Stimulated activated CD8-positive, alpha-beta memory T cell treated with anti-CD3 and anti-CD28 coated beads, Interleukin-2, amount 100 ng/mL, for 1 hour (primary cell): Measurements from ENCODE around the gene IDH3B.

Experiments used
- DNase-seq, 2 donors: peaks; one replicate each; pipeline ENCODE4 v3.0.0-alpha.2; 2020; ENCODE audit warnings: low read depth in 2 of 2

Gene IDH3B

DNA sequence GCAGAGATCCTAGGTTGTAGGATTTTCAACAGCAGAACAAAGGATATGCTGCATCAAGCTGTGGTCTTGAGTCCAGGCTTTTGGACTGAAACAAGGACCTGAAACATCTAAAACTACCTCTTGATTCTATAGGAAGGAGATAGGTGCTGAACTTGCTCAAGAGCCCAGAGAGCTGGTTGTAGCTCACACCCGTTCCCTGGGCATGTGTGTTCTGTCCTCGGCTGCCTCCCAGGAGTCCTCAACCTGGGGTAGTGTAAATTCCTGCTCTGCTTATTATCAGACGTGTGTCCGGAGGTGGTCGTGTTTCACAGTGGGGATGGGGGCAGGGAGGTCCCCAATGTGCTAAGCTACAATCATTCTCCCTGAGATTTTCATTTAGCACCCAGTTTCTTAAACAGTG lies 6.8 kb downstream of the IDH3B start:
- no peak for DNase-seq

DNA sequence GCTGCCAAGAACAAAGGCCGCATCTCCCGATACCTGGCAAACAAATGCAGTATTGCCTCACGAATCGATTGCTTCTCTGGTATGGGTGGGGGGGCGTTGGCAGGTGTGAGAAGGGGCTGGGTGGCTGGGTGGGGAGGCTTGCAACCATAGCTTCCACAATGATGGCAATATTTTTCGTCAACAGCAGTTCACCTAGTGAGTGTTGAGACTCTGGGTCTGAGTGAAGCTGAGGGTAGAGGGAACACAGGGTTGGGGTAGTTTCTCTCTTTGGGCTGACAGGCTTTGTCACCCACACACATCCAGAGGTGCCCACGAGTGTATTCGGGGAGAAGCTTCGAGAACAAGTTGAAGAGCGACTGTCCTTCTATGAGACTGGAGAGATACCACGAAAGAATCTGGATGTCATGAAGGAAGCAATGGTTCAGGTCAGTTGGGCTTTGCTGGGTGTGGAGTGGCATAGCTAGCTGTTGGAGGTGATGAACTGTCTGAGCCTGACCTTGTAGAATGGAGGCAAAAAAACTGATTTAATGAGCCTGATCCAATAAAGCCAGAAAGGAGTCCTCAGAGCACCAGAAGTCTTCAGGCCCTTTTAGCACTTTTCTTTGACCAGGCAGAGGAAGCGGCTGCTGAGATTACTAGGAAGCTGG lies 7.4 kb downstream of the IDH3B start:
- DNase-seq, result no peak

DNA sequence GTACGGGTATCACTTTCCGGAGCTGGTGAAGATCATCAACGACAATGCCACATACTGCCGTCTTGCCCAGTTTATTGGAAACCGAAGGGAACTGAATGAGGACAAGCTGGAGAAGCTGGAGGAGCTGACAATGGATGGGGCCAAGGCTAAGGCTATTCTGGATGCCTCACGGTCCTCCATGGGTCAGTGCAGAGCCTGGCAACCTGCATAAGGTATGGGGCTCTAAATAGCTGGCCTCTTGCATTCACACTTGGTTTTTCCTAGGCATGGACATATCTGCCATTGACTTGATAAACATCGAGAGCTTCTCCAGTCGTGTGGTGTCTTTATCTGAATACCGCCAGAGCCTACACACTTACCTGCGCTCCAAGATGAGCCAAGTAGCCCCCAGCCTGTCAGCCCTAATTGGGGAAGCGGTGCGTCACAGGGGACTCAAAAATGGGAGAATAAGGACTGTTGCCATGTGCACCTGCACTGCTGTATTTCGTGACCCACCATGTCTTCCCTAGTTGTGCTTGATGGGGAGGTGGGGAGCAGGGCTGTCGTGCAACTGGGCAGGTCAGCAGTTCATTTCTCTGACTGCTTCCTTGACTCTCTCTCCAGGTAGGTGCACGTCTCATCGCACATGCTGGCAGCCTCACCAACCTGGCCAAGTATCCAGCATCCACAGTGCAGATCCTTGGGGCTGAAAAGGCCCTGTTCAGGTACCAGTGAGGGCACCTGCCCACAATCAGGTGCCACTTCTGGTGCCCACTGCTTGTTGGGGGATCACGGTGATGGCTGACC lies 8.5 kb downstream of the IDH3B start:
- no peak for DNase-seq

DNA sequence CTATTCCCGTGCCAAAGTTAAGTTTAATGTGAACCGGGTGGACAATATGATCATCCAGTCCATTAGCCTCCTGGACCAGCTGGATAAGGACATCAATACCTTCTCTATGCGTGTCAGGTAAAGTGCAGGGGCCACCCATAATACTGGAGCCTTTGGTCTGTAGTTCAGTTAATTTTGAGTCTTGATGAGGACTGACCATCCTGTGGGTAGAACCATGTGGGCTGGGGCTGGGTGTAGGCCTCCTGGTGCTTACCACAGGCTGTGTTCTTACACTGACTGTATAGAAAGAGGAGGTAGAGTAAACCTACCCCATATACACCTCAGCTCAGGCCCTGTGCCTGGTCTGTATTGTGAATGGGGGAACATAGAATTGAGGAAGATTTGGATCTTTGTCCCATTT lies 9.2 kb downstream of the IDH3B start:
- DNase-seq, result no peak

DNA sequence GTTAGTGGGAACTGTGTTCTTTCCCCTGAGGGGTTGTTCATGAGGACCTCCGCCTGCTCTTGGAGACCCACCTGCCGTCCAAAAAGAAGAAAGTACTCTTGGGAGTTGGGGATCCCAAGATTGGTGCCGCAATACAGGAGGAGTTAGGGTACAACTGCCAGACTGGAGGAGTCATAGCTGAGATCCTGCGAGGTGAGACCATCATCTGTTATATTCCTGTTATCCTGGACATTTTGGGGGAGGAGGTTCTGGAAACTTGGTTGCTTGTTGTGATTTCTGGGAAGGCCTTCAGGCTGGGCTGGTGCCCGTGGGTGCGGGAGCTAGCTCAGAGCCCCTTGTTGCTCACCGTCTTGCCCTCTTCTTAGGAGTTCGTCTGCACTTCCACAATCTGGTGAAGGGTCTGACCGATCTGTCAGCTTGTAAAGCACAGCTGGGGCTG lies 9.6 kb downstream of the IDH3B start:
- no peak for DNase-seq

DNA sequence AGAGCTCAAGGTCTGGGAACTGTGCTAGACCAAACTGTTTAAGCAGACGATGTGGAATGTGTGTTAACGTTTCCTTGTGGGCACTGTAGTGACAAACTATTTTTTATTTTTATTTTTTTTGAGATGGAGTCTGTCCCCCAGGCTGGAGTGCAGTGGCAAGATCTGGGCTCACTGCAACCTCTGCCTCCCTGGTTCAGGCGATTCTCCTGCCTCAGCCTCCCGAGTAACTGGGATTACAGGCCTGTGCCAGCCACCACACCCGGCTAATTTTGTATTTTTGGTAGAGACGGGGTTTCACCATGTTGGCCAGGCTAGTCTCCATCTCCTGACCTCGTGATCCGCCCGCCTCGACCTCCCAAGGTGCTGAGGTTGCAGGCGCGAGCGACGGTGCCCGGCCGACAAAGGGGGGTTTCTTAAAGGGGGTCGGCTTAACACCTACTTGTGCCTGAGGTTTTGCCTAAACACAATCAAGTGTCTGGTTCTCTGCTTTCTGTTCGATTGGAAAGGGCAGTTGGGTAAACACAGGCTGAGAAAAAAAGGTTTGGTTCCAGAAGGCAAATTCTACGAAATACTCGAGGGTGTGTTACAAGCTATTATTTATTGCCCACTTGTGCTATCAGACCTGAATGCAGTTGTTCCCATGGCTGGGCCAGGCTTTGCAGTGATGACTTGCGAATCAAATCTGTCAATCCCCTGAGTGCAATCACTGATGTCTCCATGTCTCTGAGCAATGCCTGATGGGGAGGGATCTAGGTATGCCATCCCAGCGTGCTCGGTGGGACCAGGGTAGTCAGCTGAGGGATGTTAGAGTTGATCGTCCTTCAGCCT lies 10.2 kb downstream of the IDH3B start:
- no peak for DNase-seq

DNA sequence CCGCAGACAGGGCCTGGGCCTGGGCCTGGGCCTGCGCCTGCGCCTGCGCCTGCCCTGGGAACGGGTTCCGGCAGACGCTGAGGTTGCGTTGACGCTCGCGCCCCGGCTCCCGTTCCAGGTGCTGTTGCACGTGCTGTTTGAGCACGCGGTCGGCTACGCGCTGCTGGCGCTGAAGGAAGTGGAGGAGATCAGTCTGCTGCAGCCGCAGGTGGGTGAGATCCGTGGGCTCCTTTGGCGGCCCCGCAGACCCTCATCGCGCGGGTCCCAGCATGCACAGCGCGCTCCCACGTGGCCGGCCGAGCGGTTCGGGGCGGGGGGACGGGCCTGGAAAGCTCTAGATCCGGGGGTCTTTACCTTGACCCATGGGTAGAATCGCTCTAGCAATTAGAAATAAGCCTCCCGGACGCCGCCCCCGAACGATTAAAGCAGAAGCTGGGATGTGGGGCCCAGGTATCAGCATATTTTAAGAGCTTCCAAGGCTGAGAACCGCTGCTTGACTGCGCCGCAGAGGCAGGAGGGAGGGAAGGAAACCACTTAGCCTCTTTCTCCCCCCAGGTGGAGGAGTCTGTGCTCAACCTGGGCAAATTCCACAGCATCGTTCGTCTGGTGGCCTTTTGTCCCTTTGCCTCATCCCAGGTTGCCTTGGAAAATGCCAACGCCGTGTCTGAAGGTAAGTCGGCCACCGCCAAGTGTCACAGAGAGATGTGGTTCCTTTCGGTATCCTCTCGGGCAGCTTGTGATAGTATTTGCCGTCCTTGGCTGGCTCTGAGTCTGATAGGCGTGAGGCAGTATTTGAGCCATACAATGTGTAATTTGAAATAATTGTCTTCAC lies 11.1 kb downstream of the IDH3B start:
- DNase-seq, result no peak

DNA sequence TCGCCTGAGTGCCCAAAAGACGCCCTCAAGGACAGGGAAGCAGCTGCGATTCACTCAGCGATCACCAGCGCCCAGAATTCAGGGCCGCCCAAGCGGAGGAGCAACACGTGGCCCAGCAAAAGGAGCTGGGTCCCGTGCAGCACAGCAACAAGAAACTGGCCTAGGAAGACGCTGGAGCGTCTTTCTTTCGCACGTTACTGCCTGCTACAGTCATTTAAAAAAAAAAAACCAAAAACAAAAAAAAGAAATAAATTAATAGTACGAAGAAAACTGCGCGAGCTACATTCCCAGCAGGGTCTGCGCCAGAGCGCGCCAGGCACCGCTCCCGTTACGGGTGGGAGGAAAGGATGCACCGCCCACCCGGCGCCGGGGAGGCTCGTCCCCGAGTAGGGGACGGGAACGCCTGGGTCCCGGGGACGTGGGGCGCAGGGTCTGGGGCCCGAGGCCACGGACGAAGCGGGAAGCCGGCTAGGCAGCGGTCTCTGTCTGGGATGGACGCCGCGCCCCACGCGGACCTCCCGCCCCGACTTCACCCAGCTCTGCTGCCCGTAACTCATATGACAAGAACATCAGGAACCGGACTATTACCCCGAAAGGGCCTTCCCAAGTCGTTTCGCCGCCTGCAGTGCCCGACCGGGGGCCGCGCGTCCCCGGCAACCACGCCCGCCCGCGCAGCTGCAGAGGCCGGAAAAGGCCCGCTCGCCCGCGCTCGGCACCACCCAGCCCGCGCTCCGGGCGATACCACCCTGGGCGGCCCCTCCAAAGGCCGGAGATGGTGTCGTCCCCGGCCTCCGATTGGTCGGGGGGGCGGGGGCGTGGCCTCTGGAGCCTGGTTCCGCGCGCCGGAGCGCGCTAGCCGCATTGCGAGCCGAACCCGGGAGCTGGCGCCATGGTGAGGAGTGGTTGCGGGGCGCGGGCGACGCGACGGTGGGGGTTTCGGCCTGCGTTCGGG lies 12.0 kb downstream of the IDH3B start, which contains the start of gene NOP56:
Gene NOP56, plus strand, starts transcription at position 861 of the 952 bp plus-strand sequence. Its CDS starts 29 bp downstream, at position 890.
- peak; percentile 87 to 89 for DNase-seq

DNA sequence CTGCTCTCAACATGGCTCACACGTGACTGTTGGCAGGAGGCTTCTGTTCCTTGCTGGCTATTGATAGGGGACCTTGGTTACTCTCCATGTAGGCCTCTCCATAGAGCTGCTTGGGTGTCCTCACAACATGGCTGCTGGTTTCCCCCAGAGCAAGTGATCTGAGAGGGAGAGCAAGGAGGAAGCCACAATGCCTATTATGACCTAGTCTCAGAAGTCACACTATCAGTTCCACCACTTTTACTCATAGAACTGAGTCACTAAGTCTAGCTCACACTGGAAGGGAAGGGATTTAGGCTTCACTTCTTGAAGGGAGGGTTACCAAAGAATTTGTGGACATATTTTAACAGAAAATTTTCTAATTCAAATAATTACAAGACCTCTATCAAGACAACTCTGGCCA lies 20.3 kb downstream of the IDH3B start:
- no peak for DNase-seq

DNA sequence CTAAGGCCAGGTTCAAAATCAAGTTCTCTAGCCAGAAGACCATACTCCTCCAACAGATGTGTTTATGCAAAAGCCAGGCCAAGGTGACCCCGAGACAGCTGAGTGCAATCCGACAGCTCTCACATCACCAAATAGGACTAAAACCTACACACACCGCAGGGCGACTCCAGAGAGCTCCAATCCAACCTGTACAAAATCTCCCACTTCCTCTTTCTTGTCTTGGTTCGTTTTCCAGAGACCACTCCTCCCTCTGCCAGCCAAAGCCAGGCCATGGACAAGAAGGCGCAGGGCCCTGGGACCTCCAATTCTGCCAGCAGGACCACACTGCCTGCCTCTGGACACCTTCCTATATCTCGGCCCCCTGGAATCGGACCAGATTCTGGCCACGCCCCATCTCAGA lies 23.1 kb downstream of the IDH3B start:
- DNase-seq, result no peak

DNA sequence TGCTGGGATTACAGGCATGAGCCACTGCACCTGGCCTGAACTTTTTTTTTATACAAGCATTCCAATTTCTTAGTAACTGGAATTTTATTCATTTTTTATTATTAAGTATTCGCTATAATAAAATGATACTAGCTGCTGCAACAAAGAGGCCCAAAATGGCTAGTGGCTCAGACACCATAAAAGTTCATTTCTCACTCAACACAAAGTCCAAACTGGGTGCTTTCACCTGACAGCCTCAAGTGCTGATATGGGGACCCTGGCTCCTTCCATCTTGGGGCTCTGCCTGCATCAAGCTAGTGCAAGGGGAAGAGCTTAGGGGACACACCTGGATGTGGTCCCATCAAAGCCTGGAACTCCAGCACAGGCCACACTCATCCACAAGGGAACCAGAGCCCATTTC lies 23.8 kb downstream of the IDH3B start:
- no peak for DNase-seq

DNA sequence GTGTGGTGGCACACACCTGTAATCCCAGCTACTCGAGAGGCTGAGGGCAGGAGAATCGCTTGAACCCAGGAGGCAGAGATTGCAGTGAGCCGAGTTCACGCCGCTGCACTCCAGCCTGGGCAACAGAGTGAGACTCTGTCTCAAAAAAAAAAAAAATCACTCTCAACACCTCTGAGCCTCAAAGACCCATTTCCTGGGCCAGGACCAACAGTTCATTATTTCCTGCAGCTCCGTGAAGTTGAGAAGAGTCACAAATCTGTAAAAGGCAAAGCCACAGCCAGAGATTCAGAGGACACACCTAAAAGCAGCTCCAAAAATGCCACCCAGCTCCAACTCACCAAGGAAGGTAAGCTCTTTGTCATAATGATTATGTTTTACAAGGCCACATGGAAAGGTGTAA lies 26.8 kb downstream of the IDH3B start:
- no peak for DNase-seq

DNA sequence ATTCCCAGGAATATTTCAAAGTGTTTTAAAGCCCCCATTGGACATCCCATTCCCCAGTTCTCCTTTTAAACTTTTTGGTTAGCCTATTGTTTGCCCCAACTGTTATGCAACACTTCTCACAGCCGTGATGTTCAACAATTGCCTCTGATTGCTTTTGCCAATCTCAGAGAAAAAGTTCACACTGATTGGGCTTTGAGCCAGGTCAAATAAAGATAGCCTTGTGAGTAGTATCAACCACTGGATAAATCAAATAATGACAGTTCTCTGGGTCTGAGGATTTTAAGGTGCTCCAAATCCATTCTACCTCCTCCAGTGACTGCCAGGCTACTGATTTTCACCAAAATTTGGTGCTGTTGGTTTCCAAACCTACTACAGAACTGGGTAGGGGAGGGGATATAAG lies 30.6 kb downstream of the IDH3B start:
- DNase-seq, result no peak

DNA sequence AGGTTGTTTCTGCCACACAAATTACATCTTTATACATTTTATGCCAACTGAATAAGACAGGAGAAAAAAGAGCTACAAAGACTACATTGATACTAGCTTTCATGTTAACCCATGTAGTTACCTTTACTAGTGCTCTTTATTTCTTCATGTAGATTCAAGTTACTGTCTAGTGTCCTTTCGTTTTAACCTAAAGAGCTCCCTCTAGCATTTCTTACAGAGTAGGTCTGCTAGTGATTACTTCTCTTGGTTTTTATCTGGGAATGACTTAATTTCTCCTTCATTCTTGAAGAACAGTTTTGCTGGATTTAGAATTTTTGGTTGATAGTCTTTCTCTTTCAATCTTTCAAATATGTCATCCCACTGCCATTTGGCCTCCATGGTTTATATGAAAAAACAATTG lies 32.8 kb downstream of the IDH3B start:
- DNase-seq, result no peak

DNA sequence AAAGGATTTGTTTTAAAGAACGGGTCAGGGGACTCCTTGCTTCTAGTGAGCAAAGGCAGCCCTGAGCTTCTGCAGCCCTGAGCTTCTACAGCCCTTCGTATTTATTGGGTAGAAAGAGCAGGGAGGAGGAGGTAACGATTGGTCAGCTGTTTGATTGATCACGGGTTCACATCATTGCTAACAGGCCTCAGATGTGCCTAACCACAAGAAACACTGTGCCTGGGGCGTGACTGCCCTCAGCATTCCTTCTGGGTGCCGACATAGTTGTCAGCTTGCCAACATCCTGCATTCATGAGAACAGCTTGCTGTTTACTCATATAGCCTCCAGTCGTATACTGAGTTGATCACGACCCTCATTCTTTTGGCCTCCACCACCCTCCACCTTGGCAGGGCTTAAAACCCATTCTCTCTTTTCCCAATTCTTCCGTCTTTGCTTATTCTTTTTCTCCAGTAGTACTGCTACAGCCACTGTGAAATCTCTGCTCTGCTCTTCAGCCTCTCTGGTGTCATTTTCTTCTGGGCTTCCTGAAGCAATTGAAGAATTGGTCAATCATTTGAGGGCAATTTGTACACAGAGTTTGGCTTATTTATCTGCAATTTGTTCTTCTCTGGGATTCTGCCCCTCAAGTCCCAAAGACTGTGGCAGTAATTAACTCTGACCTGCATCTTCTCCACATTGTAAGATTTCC lies 37.0 kb downstream of the IDH3B start:
- DNase-seq, result no peak

DNA sequence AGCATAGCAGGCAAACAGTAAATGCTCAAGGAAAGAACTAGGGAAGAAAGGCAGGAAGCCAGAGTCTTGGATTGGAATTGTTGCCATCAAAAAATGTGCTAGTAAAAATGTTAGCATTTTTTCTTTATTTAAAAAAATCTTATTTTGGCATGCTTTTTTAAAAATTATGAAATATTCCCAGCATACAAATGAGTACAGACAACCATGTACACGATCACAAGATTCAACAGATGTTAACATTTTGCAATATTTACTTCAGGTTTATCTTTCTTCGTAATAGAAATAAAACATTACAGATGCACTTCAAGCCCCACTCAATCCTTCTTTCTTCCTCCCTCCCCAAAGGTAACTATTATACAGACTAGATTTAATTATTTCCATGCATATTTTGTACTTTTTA lies 39.0 kb downstream of the IDH3B start:
- DNase-seq, result no peak

DNA sequence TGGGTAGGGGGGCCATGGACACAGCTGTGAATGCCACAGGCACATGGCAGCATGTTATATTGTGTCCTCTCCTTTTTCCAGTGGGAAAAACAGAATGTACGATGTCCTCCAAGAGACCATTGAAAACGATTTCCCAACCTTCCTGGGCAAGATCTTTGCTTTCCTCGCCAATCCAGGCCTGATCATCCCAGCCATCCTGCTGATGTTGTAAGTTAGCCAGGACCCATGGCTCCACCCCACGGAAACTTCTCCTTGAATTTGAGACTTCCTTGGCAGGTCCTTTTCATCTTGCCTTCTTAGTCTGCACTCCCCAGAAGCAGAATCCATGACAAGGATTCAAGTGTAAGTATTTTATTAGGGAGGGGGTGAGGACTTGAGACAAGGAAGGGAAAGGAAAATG lies 39.8 kb downstream of the IDH3B start:
- DNase-seq, result no peak

DNA sequence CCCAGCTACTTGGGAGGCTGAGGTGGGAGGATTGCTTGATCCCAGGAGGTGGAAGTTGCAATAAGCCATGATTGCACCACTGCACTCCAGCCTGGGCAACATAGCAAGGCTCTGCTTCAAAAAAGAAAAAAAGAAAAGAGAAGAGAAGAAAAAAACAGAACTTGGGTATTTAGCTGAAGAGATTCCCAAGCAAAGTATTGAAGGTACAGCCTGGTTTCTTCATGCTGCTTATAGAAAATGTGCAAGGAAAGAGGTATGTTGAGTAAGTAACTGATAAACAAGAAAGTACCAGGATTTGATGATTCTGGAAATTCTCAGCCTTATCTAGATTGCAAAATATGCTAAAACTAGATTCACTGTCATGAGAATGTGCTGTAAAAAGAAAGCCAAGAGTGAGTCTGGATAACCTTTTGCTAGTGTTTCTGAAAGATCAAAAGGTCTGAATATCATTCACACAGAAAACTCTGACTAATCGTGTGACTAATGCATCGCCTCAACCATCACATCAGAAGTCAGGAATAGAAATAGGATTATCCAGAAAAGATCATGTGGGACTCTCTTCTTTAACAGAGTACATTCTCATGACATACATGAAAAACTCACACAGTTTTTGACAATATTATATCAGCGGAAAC lies 43.9 kb downstream of the IDH3B start:
- no peak for DNase-seq

DNA sequence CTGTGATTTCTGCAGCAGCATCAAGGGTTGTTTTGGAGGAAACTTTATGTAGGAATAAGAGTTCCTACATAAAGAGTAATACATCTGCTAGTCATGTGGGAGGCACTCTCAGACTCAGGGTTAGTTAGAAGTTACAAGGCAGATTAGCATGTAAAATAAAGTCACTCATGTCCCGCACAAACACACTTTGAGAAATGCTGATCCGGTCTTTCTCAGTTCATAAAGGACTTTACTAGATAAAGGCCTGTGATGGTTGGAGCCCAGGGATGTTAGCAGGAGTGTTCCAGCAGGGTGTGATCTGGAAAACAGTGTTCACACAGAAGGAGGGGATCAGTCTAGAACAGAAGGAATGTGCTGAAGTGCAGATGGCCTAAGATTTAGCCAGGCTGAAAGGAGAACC lies 44.7 kb downstream of the IDH3B start:
- no peak for DNase-seq
